IPS-NIHi7 (cell line): ENCODE measurements around the gene ARHGEF2.

Experiments
- DNase-seq: peaks from one replicate; pipeline ENCODE4 v3.0.0; 2012; ENCODE audit warnings: mixed read lengths; ENCODE audit errors: extremely low spot score

ARHGEF2 gene

GRCh38 chr1:155978325-155978972, at the start of gene ARHGEF2:
TSS of gene ARHGEF2 (minus strand) at chr1:155978547. CDS start at chr1:155978427, 120 bp downstream.
- peak; percentile 86 for DNase-seq

DNA sequence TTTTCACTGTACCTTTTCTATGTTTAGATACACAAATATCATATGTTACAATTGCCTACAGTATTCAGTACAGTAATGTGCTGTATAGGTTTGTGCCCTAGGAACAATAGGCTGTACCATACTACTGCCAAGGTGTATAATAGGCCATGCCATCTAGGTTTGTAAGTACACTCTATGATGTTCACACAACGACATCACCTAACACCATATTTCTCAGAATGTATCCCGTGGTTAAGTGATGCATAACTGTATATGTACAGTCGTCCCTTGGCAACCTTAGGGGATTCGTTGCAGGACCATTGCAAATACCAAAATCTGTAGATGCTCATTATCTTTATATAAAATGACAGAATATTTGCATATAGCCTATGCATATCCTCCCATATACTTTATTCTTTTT, 48.2 kb upstream of the ARHGEF2 start:
- no peak for DNase-seq

- peak; percentile 92 for DNase-seq
These were observed 47.5 kb upstream of the ARHGEF2 start for GRCh38 chr1:156025876-156026275.

GRCh38 chr1:156024801-156025200, 46.5 kb upstream of the ARHGEF2 start:
- no peak for DNase-seq

DNA sequence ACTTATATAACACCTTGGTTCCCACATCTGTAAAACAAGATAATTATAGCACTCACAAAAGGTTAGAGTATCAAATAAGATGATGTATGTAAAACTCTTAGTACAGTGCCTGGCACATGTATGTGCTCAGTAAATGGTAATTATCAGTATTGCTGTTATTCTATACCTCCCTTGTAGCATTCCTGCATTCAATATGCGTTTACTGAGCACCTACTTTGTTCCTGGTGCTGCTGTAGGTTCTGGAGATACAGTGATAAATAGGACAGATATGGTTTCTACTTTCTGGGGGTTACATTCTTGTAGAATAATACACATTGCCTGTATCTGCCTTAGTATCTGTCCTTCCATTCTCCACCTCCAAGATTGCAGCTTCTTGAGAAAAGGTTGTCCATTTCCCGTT, 43.6 kb upstream of the ARHGEF2 start:
- DNase-seq, result no peak

- no peak for DNase-seq
These were observed 42.7 kb upstream of the ARHGEF2 start for GRCh38 chr1:156021093-156021428.

- peak; percentile 98 for DNase-seq
These were observed 42.1 kb upstream of the ARHGEF2 start, which contains the start of gene SSR2 for GRCh38 chr1:156020293-156021092. TSS of gene SSR2 (minus strand) at chr1:156020951. CDS start at chr1:156020167, 784 bp downstream.

DNA sequence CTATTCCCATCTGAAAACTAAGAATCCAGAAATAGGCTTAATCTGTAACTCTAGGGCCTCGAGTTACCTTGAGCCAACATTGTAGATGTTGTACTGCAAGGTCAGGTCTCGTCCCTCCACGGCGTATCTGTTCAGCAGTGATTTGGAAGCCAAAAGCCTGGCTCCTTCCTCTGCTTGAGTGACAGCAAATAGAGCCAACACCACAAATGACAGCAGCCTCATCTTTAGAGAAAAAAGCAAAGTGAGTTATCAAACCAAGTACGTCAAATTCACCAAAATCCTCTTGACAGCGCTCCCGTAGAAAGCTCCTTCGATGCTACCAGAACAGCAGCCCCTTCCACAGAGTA, 41.6 kb upstream of the ARHGEF2 start:
- DNase-seq, result no peak

- peak; percentile 45 for DNase-seq
These were observed 36.5 kb upstream of the ARHGEF2 start for GRCh38 chr1:156014829-156015228.

DNA sequence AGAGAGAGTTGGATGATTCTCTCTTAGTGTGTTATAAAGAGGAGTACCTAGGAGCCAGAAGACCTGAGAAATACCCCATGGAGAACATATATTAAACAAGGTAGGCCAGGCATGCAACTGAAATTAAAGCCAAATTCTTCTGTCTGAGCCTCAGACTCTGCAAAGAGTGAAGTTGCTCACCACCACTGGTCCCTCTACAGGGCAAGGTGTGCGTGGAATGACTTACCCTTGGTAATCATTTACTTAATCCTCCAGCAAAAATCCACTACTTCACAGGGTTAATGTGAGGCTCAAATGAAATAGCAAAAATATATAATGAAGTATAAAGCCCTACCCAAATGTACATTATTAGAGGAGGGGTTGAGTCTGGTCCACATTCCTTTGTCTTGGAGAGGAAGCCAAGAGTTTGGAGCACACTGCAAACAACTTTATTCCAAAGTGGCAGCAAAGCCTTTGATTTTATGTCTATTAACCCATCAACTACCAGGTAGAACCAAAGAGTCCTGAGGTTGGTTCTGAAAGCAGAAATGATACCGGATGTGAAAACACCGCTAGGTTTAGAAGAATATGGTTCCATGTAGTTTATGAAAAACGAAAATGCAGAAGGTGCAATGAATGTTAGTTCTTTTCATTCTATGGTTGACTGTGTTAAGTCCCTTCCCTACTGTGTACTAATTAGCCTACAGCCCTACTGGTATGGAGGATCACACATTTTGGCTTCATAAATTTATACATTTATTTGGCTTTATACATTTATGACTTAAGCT, 33.9 kb upstream of the ARHGEF2 start:
- no peak for DNase-seq

DNA sequence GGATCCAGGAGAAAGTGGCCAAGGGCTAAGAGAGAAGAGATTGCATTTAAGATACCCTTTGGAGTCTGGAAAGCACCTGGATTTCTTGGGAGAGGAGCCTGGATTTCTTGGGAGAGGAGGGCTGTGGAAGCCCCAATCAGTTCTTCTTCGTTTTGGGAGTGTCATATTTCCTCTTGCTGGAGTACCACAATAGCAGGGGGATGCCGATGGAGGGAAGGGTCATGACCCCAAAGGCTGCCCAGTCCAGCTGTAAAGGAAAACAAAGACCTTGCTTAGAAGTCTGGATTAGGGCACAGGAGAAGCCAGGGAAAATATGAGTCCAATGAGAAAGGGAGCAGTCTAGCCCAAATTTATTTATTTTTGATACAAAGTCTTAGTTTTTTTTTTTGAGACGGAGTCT, 31.1 kb upstream of the ARHGEF2 start:
- no peak for DNase-seq

DNA sequence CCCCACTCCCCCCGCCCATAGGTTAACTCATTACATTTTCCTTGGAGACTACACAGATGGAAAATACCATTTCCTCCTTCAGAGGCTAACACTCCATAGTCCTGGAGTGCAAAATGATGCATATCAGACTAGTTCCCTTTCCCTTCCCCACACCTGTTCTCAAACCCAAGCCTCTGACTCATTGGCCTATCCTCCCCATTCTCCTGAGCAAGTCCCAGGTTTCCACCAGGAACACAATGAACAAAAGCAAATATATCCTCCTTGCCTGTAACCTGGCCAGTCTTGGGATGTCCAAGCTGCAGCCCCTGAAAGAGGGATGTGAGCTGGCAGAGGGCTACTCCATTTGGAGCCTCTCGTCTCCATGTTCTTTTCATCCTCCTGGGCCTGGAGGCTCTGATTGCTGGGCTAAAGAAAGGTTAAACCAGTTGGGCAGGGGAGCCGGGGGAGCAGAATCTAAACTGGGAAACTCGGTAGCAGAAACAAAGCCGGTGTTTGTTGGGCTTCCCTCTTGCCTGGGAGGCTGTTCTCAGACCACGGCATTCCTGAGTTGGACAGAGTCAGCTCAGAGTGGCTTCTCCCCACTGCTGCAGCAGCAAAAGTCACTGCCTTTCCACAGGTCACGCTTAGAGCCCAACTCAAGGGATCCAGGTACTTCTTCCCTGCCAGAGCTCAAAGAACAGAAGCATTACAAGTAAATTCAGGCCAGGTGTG, 28.5 kb upstream of the ARHGEF2 start:
- no peak for DNase-seq

GRCh38 chr1:156004843-156005584, 26.7 kb upstream of the ARHGEF2 start:
- DNase-seq, result no peak

DNA sequence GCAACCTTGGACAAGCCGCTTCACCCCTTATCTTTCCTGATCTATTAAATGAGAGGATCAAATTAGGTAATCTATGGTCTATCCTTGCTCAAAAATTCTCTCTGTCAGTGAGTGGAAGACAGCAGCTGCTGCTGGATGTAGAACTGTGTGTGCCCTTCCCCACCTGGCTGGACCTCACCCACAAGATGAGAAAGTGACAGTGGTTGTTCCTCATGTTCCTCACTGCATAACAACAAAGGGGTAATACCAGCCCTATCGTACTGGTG, 25.5 kb upstream of the ARHGEF2 start:
- no peak for DNase-seq

- DNase-seq, result no peak
These were observed 24.0 kb upstream of the ARHGEF2 start for GRCh38 chr1:156002188-156002911.

DNA sequence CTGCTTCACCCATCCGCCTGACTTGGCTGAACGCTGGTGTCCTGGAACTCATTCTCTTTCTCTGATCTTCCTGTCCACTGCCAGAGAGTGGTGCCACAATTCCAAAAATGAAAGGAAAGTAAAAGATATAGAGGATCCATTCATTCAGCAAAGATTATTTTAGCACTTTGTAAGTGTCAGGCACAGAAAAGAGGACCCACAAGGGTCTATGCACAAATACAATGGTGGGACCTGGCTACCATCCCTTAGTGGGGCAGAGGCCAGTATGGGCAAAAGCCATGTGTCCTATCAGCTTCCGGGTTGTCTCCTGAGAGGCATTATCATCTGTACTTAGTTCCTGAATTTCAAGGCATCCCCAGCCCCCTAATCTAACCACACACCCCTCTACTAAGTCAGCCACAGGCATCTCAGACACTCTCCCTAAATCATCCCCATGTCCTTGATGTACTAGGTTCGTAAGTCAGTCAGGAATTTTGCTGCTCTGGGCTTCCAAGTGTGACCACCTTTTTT, 23.4 kb upstream of the ARHGEF2 start:
- DNase-seq, result no peak

- DNase-seq, result no peak
These were observed 22.8 kb upstream of the ARHGEF2 start for GRCh38 chr1:156001021-156001661.

DNA sequence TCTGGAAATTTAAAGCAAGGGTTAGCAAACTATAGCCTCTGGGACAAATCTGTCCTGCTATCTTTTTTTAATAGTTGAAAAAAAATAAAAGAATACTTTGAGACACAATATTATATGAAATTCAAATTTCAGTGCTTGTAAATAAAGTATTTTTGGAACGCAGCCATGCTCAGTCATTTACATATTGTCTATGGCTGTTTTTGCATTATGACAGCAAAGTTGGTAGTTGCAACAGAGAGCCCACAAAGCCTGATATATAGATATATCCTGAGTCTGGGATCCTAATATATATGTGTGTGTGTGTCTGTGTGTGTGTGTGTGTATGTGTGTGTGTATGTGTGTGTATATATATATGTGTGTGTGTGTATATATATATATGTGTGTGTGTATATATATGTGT, 21.6 kb upstream of the ARHGEF2 start:
- DNase-seq, result no peak

DNA sequence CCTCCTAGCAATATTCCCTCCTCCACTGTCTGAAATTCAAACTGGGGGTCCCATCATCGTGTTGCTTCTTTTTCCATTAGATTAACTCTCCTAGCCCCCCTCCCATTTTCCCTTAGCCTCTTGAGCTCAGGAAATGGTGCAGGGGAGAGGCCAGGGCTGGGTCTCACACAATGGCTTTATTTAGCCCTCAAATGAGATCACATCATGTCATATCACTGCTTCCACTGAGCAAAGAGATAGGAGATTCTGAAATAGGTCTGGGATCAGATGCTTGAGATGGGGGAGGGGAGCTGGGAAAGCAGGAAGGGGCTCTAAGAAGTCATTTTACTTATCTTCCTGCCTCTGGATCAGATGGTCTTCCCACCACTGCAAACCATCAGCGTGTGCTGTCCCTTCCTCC, 17.8 kb upstream of the ARHGEF2 start:
- no peak for DNase-seq

- no peak for DNase-seq
These were observed 15.2 kb upstream of the ARHGEF2 start for GRCh38 chr1:155993595-155993994.
